HCT116 (cell line): Measurements from ENCODE around the gene CEP20.

ENCODE experiments used
- EZH2phosphoT487 ChIP-seq: fragments of 200-600 bp; IDR thresholded peaks from 2 replicates; pipeline ENCODE4 v1.6.1; 2018; ENCODE audit warnings: antibody characterized with exemption, borderline replicate concordance
- JUND ChIP-seq: IDR thresholded peaks from 2 replicates; pipeline ENCODE4 v1.6.1; 2012
- YY1 ChIP-seq: IDR thresholded peaks from 2 replicates; pipeline ENCODE4 v1.6.1; 2011; ENCODE audit warnings: low read length, low read depth, moderate library complexity, mild to moderate bottlenecking; ENCODE audit not compliant: insufficient replicate concordance; ENCODE audit errors: extremely low read depth
- TF ChIP-seq, protein P1 (sequence below), 3 experiments: fragments of 200-600 bp in 1 of 3; sonication (generic) in 1 of 3; IDR thresholded peaks in 2 of 3; conservative IDR thresholded peaks in 1 of 3; 2 replicates each; pipeline ENCODE4 v1.5.1; 2012 to 2017; ENCODE audit warnings: low read depth in 2 of 3, low read length in 2 of 3, antibody characterized with exemption in 1 of 3, borderline replicate concordance in 1 of 3, control low read depth in 1 of 3, mild to moderate bottlenecking in 1 of 3, mixed read lengths in 1 of 3, mixed run types in 1 of 3, moderate library complexity in 1 of 3; ENCODE audit not compliant: insufficient read depth in 1 of 3

DNA sequence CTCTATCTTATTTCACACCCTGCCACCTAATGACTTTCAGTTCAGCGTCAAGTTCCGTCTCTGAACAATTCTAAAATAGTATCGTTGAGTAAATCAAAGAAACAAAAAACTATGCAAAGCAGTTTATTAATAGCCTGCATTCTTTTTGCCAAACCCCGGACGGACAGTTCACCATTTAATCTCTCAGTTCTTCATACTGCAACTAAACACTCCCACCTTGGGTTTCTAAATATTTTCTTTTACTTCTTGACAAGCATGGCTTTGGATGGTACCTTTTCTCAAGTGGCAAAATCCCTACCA, 32.7 kb downstream of the CEP20 start:
- TF ChIP-seq YY1: no peak
- TF ChIP-seq, protein P1, sequence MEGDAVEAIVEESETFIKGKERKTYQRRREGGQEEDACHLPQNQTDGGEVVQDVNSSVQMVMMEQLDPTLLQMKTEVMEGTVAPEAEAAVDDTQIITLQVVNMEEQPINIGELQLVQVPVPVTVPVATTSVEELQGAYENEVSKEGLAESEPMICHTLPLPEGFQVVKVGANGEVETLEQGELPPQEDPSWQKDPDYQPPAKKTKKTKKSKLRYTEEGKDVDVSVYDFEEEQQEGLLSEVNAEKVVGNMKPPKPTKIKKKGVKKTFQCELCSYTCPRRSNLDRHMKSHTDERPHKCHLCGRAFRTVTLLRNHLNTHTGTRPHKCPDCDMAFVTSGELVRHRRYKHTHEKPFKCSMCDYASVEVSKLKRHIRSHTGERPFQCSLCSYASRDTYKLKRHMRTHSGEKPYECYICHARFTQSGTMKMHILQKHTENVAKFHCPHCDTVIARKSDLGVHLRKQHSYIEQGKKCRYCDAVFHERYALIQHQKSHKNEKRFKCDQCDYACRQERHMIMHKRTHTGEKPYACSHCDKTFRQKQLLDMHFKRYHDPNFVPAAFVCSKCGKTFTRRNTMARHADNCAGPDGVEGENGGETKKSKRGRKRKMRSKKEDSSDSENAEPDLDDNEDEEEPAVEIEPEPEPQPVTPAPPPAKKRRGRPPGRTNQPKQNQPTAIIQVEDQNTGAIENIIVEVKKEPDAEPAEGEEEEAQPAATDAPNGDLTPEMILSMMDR (IDR thresholded peaks at IDR 0.05 in 2 of 3, conservative IDR thresholded peaks at IDR 0.05 in 1 of 3; ENCODE audit: borderline replicate concordance in 1 of 3, insufficient read depth in 1 of 3, low read depth in 2 of 3, low read length in 2 of 3): no peak
- TF ChIP-seq JUND: no peak
- no peak for TF ChIP-seq EZH2phosphoT487
